Measurements from ENCODE around the gene DAPK2.

- TF ChIP-seq CTCF (conservative IDR thresholded peaks at IDR 0.05; ENCODE audit: low read depth, low read length) (no peak), EZH2 (IDR thresholded peaks at IDR 0.05; ENCODE audit: low read length, unreplicated experiment) (no peak), EZH2phosphoT487 (IDR thresholded peaks at IDR 0.05; ENCODE audit: borderline replicate concordance, low read length) (no peak)
These were observed 171.7 kb downstream of the DAPK2 start for GRCh38 chr15:63874616-63875015.
